22Rv1 (cell line): Measurements from ENCODE around the gene H6PD.

Source experiments
- ZFX ChIP-seq: fragments of 450-650 bp; IDR thresholded peaks from 2 replicates; pipeline ENCODE4 v1.6.1; 2017; ENCODE audit warnings: antibody characterized with exemption, borderline replicate concordance
- TF ChIP-seq, protein P1 (sequence below): fragments of 450-650 bp; IDR thresholded peaks from 2 replicates; pipeline ENCODE4 v1.5.1; 2017; ENCODE audit warnings: mild to moderate bottlenecking

- TF ChIP-seq, protein P1, sequence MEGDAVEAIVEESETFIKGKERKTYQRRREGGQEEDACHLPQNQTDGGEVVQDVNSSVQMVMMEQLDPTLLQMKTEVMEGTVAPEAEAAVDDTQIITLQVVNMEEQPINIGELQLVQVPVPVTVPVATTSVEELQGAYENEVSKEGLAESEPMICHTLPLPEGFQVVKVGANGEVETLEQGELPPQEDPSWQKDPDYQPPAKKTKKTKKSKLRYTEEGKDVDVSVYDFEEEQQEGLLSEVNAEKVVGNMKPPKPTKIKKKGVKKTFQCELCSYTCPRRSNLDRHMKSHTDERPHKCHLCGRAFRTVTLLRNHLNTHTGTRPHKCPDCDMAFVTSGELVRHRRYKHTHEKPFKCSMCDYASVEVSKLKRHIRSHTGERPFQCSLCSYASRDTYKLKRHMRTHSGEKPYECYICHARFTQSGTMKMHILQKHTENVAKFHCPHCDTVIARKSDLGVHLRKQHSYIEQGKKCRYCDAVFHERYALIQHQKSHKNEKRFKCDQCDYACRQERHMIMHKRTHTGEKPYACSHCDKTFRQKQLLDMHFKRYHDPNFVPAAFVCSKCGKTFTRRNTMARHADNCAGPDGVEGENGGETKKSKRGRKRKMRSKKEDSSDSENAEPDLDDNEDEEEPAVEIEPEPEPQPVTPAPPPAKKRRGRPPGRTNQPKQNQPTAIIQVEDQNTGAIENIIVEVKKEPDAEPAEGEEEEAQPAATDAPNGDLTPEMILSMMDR = no peak
- TF ChIP-seq ZFX = no peak
Observed at GRCh38 chr1:9293241-9293532, 58.6 kb downstream of the H6PD start.
